KG1 (cell line): ENCODE data around the gene CORO2B.
"Not testable (repeated sequence)": the region's sequence is repeated elsewhere in the genome, so short reads cannot be mapped to it uniquely, and the experiment has no call there.

ENCODE experiments used
- DNase-seq: peaks from one replicate; lab custom pipeline; 2025; lab: John Stamatoyannopoulos, UW

Gene CORO2B

DNA sequence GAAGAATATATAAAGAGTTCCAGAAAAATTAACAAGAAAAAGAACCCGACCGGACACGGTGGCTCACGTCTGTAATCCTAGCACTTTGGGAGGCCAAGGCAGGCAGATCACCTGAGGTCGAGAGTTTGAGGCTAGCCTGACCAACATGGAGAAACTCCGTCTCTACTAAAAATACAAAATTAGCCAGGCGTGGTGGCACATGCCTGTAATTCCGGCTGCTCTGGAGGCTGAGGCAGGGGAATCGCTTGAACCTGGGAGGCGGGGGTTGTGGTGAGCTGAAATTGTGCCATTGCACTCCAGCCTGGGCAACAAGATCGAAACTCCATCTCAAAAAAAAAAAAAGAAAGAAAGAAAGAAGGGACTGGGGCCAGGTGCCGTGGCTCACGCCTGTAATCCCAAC lies 68.6 kb downstream of the CORO2B start:
- DNase-seq: not testable (repeated sequence)

DNA sequence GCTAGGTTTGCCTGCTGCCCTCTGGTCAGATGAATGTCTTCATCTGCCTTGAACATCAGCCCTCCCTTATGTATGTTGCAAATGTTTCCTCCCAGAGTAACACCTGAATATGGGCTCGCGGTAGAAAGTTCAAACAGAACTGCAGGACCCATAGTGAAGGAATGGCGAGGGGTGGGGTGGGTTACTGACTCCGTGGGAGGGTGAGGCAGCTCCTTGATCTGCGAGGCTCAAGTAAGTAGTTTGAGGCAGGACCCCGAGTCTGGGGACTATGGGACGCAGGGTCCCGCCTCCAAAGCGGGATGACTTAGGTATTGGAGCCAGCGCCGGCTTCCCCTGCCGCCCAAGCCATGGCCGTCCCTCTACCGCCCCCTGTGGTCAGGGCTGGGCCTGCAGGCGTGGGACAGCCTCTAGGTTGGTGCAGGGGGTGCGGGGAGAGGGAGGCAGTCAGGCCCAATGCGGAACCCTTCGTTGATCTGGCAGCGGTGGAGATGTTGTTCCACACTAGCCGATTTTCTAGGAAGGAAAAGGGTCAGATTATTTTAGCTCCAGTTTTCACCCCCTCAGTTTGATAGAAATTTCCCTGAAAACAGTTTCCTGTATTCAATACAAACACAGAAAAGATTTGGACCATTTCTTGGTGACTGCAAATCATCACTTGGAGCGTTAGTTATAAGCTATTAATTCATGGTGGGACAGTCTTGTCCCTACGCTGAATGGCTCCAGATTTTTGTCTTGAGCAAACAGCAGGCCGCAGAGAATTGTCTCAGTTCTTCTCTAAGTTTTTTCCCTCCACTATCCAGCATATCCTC lies 72.3 kb downstream of the CORO2B start:
- DNase-seq: no peak

DNA sequence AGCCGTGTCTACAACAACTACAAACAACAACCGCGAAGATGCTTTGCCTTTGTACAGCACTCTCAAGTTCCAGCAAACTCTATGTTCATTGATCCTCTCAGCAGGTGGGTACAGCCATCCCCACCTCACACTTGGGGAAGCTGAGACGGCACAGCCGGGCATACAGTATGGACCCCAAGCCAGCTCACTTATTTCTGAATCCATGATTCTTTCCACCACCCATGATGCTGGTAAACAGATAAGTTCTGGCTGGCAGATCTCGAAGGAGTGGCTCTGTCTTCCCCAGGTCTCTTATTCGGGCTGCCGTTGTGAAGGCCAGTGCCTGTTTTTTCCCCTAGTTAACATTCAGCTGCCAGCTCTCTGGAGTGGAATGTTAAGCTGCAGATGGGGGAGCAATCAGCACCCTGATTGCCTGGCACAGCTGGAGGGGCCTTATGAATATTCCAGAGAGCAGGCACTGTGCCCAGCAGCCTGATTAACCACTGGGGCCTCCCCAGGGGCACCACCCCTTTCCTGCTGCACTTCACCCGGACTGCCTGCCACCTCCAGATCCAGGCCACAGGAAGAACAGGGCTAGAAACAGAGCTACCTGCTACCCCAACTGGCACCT lies 73.2 kb downstream of the CORO2B start:
- no peak for DNase-seq

DNA sequence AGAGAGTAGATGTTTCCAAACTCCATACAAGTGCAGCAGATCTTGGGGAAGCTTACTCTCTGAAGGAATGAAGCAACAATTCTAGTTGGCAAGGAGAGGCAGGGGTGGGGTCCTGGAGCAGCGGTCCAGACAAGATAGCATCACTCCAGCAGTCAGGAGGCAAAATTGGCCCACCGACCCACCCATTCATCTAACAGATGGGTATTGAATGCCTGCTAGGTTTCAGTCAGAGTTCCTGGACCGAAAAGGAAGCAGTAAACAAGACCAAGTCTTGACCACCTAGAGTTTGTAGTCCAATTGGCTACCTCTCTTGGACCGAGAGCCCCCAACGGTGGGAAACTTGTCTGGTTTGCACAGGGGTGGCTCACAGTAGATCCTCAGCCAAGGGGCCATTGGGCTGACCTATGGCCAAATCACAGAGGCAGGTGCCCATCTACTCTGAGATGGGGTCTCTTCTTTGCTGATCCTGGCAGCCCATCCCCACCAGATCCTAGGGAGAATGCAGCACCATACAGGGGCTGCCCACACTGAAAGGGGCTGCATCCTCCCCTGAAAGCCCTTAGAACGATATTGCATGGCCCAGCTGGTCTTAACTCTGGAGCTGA lies 74.3 kb downstream of the CORO2B start:
- no peak for DNase-seq

DNA sequence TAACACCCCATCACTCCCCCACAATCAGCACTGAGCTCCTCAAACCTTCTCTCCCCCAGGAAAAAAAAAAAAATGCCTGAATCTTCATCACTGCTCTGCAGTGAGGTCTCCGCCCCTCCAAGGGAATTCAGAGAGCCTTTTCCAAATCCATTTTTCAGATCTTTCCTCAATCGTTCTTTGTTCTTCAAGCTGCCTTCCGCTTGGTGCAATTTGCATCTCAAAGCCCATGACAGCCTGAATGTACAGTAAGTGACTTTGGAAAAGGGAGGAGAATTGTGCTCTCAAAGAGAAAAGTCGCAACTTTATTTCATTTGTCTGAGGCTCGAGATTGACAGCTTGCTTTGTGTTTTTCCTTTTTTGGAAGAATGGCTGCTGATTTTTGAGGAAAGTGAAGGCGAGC lies 75.0 kb downstream of the CORO2B start:
- DNase-seq: no peak

DNA sequence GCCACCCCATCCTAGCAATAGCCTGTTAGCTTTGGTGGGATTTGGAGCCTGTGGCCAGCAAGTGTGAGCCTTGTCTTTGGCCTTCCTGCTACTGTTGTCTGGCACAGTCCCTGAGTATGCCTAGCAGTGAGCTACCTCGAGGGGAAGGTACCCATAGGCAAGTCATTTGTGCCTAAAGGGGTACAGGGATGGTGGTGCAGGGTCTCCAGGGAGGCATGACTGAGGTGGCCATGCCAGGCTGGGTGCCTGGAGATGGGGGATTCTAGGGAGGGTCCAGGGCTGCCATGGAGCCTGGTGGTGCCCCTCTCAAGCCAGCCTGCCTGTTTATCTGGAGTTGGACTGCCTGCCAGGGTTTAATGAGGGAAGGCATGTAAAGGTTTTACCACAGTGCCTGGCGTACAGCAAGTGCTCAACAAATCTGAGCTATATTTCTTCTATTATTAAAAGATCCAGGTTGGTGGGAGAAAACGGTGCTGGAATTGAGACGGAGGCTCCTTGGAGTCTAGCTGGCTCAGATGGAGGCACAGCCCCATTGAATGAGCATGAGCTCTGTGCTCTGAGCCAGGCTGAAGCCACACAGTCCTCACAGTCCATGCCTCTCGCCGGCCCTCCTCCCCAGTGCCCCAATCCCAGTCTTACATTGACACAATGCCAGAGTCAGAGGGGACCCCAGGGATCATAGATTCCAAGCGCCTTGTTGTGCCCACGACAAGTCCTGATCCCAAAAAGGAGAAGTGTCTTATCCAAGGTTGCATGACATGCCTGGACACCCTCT lies 76.2 kb downstream of the CORO2B start:
- DNase-seq: no peak

DNA sequence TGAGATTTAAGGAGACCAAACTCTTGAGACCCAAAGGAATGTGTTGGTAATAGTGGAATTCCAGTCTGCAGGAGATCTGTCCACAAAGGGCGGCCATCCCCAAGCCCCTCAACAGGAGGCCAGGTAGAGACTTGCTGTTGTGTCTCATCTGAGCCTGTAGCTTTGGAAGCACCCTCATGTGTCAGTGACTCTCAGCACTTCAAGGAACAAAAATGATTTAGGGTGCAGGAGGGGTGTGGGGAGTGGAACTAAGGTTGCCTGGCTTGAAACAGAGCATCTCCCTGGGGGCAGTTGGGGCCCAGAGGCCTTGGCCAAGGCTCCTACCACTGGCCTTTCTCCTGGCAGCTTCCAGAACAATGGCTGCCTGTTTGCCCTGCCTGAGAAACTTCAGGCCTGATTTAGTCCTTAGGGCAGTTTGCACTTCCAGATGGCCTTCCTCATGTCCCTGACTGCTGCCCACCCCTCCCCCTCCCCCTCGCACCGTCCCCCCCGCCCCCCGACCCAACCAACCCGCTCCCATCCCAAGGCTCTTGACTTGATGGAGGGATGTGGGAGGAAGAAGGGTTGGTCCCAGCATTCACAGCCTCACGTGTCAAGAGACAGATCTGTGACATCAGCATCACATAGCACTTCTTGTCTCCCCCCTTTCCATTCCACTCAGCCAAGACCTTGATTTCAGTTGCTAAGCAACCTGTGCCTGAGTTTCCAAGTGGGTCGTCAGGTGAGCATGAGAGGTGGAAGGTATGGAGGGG lies 77.1 kb downstream of the CORO2B start:
- DNase-seq: no peak

DNA sequence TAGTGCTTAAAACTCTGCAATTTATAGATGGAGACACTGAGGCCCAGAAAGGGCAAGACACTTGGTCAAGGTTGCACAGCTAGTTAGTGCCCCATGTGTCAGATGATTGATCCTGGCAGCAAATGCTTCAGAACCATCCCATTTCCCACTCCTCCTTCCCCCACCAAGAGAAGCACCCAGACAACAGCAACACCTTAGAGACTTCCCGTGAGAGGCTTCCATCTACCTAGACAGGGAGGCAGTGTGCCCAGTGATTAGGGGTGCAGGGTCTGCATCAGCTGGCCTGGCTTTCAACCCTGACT lies 77.6 kb downstream of the CORO2B start:
- no peak for DNase-seq

DNA sequence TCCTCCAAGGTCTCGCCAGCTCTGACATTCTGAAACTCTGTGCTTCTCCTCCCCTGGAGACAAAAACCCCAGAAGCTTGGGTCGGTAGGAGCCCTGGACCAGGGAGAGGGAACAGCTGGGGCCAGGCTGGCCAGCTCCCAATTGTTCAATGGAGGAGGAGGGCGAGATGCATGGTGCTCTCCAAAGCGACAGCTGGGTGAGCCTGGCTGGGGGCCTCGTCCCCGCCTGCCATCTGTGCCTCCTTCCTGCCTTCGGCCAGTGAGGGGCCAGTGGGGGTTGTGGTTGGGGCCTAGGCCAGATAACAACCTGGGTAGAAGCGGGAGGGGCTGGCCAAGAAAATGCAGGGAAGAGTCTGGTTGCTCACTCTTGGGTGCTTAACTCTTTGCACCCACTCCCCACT lies 79.4 kb downstream of the CORO2B start:
- no peak for DNase-seq

DNA sequence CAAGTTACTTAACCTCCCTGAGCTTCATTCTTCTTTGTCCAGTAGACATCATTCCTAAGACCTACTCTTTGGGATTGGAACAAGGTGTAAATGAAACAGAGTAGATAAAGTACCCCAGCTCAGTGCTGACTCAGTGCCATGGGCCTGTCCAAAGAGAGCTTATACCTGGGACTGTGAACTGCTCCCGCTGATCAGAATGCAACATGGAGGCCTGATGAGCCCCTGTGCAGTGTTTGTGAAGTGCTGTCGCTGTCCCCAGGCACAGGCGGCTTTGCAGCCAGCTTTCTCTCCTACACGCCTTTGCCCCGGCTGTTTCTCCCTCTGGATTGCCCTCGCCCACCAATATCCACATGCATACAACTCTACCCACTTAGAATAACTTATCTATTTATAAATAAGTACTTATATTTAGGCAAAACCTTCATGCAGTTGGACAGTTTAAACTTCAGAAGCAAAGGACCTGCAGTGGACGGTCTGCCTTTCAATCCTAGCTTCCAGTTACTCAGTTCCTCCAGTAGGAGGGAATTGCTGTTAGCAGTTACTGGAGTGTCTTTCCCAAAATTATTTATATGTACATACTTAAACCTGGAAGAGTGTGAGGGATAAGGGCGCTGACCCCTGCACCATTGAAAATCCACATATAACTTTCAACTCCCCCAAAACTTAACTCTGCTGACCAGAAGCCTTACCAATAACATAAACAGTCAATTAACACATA lies 80.0 kb downstream of the CORO2B start:
- DNase-seq: no peak

DNA sequence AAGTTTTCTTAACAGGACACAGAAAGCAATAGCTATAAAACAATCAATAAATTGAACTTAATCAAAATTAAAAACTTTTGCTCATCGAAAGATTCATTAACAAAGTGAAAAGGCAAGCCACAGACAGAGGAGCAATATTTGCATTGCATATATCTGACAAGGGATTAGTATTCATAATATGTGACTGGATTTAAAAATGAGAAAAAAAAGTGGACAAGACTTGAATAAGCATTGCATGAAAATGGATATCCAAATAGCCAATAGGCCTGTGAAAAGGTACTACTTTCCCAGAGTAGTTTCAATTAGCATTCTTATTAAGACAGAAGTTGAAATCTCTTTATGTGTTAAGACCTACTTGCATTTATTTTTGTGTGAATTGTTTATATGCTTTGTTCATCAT lies 84.7 kb downstream of the CORO2B start:
- no peak for DNase-seq

DNA sequence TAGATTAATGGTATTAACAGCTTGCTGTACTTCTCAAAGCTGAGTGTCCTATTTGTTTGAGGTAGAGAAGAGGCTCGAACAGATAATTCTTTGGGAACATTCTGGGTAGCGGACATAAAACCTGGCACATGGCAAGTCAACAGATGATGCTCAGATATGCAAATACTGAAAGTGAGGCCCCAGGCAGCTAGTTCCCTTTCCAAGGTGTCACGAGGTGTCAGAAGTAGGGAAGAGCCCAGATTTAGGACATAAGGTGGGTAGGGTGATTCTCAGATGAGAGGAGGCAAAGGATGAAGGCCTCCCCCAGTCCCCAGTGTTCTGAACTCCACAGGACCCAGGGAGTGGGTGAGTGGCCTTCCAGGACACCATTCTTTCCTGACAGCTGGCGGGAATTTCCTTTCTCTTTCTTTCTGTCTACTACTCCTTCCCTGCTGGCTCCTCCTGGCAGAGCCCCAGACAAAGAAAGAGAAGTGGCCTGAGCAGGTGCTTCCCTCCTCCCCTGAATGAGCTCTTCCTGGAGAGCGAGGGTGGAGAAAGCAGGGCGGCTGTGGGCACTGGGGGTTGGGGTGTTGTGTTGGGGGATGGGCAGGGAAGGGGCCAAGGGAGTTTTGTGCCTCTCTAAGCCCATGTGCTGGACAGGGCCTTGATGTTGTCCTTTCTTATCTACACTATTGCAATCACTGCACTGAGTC lies 87.5 kb downstream of the CORO2B start:
- no peak for DNase-seq

DNA sequence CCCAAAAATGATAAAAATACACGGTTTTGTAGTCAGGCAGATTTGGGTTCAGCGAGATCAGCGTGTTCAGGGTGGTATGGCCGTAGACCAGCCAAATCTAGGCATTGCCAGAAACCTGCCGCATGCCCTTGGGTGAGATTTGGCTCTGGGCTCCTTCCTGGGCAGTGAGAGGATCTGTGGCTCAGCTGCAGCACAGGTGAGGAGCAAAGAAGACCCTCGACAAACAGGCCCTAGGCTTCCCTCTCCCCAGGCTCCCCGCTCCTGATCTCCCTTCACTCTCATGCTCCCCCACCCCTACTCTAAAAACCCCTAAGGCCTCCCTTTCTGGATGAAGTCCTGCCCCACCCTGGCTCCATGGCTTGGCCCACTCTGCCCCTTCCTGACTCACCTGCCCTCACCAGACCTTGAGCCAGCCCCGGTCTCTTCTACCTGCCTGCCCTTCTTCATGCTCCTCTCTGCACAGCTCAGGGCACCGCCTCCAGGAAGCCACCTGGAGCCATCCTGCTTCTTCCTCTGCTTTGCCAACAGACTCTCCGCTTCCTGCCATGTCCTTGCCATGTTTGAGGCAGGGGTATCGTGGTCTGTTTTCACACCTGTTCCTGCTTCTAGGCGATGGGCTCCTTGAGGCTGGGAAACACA lies 88.1 kb downstream of the CORO2B start:
- DNase-seq: no peak

DNA sequence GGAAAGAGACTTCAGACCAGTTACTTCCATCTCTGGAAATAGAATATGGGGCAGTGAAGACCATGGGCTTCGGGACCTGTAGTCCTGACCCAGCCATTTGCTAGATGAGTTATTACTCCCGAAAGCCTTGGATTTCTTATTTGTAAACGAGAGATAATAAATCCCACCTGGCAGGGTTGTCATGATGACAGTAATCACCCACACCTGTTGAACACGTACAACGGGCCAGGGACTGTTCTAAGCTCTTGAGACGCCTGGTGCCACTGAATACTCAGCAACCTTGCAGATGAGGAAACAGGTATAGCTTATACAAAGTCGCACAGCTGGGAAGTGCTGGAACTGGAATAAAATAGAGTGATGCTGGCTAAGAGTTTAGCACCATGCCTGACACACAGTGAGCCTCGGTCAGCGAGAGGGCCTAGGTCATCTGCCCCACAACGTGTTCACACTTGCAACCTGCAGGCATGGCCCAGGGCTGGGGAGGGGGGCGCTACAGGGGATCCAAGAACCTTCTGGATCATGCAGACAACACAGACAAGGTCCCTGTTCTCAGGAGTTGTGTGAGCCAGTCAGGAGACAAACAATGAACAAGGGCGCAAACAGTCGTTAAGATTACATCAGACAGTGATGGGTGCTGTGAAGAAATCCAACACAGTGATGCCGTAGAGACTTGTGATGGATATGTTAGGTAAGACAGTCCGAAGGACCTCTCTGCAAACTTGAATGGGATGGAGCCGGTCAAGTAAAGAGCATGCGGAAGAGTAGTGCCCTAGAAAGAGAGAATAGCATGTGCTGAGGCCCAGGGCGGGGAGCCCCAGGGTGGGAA lies 89.2 kb downstream of the CORO2B start:
- DNase-seq: no peak

DNA sequence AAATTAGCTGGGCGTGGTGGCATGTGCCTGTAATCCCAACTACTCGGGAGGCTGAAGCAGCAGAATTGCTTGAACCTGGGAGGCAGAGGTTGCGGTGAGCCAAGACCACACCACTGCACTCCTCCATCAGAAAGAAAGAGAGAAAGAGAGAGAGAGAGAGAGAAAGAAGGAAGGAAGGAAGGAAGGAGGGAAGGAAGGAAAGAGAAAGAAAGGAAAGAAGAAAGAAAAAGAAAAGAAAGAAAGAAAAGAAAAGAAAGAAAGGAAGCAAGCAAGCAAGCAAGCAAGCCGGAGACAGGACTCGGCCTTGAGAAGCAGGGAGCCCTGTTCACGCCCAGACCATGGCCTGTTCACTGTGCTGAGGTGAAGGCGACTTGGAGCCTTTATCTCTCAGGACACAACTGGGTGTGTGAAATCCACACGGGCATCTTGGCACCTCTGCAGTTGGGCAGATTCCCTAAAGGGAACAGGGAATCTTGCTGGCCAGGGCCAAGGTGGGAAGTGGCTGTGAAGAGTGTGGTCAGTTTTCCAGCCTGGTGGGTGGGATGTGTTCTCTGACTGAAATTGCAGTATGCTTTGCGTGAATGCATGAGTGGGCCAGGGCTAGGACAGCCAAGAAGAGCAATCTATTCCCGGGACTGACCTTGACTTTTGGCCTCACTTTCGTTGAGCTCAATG lies 90.3 kb downstream of the CORO2B start:
- DNase-seq: no peak

DNA sequence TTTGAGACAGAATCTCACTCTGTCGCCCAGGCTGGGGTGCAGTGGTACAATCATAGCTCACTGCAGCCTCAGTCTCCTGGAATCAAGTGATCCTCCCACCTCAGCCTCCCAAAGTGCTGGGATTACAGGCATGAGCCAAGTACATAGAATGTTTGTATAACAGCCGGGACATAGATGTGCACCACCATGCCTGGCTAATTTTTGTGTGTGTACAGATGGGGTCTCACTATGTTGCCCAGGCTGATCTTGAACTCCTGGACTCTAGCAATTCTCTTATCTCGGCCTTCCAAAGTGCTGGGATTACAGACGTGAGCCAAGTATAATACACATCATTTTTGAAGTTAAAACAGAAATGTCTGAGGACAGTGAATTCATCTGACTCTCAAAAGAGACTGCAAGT lies 93.5 kb downstream of the CORO2B start:
- DNase-seq: no peak

DNA sequence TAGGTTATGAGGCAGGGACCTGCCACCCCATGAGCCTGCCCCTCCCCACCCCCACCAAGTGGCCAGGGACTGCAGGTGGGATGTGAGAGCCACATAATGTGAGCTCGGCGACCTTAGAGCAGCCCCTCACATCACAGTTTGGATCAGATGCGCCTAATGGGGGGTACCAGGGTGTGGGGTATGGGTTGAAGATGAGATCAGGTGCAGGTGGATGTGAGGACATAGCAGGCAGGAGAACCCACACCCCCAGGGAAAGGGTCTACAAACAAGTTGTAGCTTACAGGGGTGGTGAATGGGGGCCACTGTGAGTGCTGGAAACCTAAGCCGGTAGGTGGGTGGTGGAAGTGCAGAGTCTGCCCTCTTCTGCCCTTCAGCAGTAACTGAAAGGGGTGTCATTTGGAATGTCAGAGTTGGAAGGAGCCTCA lies 94.0 kb downstream of the CORO2B start:
- no peak for DNase-seq

DNA sequence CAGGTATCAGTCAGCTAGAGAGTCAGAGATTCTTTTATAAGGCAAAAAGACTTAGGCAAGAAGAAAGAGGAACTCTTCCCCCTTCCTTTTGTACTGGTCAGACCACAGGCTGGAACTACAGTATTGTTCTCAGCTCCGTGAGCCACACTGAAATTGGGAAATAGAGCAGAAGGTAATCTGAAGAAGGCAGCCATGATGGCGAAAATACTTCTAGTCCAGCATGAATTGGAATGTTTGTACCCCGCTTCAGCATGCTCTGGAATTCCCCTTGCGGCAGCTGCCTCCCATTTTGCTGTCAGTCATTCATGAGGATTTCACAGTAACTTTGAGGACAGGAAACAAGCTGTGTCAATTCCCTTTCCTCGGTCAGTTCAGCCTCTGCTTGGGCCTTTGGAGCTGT lies 96.2 kb downstream of the CORO2B start:
- DNase-seq: no peak
